Suprapubic skin (tissue), 4 donors: ENCODE measurements around the gene PTPRJ. TPM values are rescaled to one million over a fixed set of nuclear protein-coding genes. Genes with fewer than 3 reads are reported as not detected.
"Not testable (repeated sequence)": the region's sequence is repeated elsewhere in the genome, so short reads cannot be mapped to it uniquely, and the experiment has no call there.

Experiments
- DNase-seq, 2 donors: peaks; one replicate each; pipeline ENCODE4 v3.0.0-alpha.2; 2019; ENCODE audit warnings: low spot score in 2 of 2
- H3K27ac ChIP-seq: fragments of 200-600 bp; sonication (generic); one replicate; pipeline ENCODE4 v1.5.1; 2019
- H3K27me3 ChIP-seq: fragments of 200-600 bp; sonication (generic); one replicate; pipeline ENCODE4 v1.5.1; 2019
- H3K36me3 ChIP-seq: fragments of 200-600 bp; sonication (generic); one replicate; pipeline ENCODE4 v1.5.1; 2019
- H3K4me1 ChIP-seq: fragments of 200-600 bp; sonication (generic); one replicate; pipeline ENCODE4 v1.5.1; 2019
- H3K4me3 ChIP-seq: fragments of 200-600 bp; sonication (generic); one replicate; pipeline ENCODE4 v1.5.1; 2019; ENCODE audit warnings: mild to moderate bottlenecking
- H3K9me3 ChIP-seq: fragments of 200-600 bp; sonication (generic); one replicate; pipeline ENCODE4 v1.5.1; 2019
- EP300 ChIP-seq: sonication (generic); formaldehyde crosslinking; IDR thresholded peaks from one replicate; pipeline ENCODE4 v1.6.1; 2017; ENCODE audit warnings: antibody characterized with exemption
- POLR2A ChIP-seq, 2 donors: fragments of 450-650 bp; IDR thresholded peaks; one replicate each; pipeline ENCODE4 v1.6.1; 2017; ENCODE audit warnings: antibody characterized with exemption in 2 of 2, mild to moderate bottlenecking in 2 of 2, moderate library complexity in 2 of 2
- POLR2AphosphoS5 ChIP-seq, 3 donors: sonication (generic); formaldehyde crosslinking; IDR thresholded peaks; one replicate each; pipeline ENCODE4 v1.6.1; 2017; ENCODE audit warnings: antibody characterized with exemption in 3 of 3
- WGBS: methylation state at CpG from one replicate; pipeline ENCODE4 v1.1.5; 2018; 5-methylcytosine and 5-hydroxymethylcytosine counted together
- total RNA-seq, 4 donors: library from RNA; depleted of rRNA; stranded (reverse); fragments of >200 nt; gene quantifications; one replicate each; pipeline ENCODE4 v1.1.0, GENCODE V29; 2016
- TF ChIP-seq, protein P1 (sequence below), 2 donors: fragments of 200-600 bp in 1 of 2; fragments of 450-650 bp in 1 of 2; sonication (generic) in 1 of 2; IDR thresholded peaks; one replicate each; pipeline ENCODE4 v1.5.1; 2016 to 2019; ENCODE audit warnings: antibody characterized with exemption in 2 of 2, mild to moderate bottlenecking in 1 of 2, moderate library complexity in 1 of 2

PTPRJ gene
- total RNA-seq, 4 donors from 2014 or later: 4.0 to 15.5 (median 13.1) TPM

DNA sequence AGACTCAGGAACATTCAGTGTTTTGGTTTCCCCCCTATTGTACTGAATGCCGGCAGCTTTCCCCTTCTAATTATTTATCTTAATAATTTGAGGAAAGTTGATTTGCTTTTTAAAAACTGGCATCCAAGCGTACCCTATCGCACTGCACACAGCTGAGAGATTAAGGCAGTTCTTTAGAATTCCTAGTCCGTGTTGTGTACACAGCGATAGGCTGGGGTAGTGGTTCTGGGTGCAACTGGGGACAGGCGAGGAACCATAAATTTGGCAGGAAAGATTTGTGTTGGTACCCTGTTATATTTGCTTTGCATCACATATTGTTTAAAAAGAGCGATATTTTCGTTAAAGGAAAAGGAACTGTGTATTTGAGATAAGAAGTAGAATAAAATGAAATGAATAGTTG is 39.2 kb downstream of the PTPRJ start:
- 85% methylated on average over 8 of the region's 8 CpGs for WGBS
- peaks cover 7% of the 10 kb centered on the region for H3K4me1 ChIP-seq

DNA sequence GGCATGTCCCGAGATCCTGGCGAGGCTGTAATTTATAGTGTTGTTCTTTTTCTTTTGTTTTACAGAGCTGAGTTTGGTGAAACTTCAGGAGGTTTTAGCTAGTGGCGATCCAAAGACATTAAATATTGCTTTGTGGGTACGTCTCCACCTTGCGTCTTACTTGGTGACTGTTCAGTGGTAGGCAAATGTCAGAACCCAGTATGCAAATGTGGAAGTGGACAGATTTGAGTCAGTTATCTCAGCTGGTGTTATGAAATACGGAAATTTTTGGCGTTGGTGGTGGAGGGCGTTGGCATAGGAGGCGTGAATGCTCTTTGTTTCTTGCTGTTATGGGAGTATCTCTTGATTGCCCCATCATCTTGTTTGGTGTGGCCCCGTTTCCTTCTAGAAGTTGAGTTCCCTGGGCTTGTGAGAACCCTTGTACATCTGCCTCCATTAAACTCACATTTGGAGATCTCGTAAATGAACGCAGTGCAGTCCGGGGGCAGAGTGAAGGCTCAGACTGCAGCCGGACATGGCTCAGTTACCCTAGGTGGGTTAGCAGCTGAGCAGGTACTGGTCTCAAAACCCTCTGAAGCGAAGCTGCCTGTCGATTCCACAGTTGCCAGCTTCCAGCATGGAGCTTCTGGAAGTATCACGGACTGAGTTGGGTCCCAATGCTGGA is 39.9 kb downstream of the PTPRJ start:
- DNase-seq: no peak
- 82% methylated on average over 17 of the region's 17 CpGs for WGBS
- TF ChIP-seq, protein P1, sequence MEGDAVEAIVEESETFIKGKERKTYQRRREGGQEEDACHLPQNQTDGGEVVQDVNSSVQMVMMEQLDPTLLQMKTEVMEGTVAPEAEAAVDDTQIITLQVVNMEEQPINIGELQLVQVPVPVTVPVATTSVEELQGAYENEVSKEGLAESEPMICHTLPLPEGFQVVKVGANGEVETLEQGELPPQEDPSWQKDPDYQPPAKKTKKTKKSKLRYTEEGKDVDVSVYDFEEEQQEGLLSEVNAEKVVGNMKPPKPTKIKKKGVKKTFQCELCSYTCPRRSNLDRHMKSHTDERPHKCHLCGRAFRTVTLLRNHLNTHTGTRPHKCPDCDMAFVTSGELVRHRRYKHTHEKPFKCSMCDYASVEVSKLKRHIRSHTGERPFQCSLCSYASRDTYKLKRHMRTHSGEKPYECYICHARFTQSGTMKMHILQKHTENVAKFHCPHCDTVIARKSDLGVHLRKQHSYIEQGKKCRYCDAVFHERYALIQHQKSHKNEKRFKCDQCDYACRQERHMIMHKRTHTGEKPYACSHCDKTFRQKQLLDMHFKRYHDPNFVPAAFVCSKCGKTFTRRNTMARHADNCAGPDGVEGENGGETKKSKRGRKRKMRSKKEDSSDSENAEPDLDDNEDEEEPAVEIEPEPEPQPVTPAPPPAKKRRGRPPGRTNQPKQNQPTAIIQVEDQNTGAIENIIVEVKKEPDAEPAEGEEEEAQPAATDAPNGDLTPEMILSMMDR (IDR thresholded peaks at IDR 0.05): no peak
- TF ChIP-seq POLR2A (IDR thresholded peaks at IDR 0.05) (no peak), EP300 (no peak), POLR2AphosphoS5 (IDR thresholded peaks at IDR 0.05) (no peak)
- Histone ChIP-seq H3K27ac (no peak overlapping the region), H3K36me3 (no peaks in the 10 kb centered on the region), H3K4me3 (no peak overlapping the region), H3K4me1 (peaks cover 7% of the 10 kb centered on the region), H3K27me3 (no peaks in the 10 kb centered on the region), H3K9me3 (no peaks in the 10 kb centered on the region)

More for the DNA sequence above, 39.2 kb downstream of the PTPRJ start:
- no peaks in the 10 kb centered on the region for H3K27me3 ChIP-seq
- no peak overlapping the region for H3K27ac ChIP-seq
- no peaks in the 10 kb centered on the region for H3K36me3 ChIP-seq
- no peak overlapping the region for H3K4me3 ChIP-seq
- H3K9me3 ChIP-seq: no peaks in the 10 kb centered on the region
- no peak for DNase-seq
- TF ChIP-seq, protein P1 (IDR thresholded peaks at IDR 0.05): no peak
- no peak for TF ChIP-seq POLR2A (IDR thresholded peaks at IDR 0.05)
- TF ChIP-seq POLR2AphosphoS5 (IDR thresholded peaks at IDR 0.05): no peak
- TF ChIP-seq EP300: no peak

DNA sequence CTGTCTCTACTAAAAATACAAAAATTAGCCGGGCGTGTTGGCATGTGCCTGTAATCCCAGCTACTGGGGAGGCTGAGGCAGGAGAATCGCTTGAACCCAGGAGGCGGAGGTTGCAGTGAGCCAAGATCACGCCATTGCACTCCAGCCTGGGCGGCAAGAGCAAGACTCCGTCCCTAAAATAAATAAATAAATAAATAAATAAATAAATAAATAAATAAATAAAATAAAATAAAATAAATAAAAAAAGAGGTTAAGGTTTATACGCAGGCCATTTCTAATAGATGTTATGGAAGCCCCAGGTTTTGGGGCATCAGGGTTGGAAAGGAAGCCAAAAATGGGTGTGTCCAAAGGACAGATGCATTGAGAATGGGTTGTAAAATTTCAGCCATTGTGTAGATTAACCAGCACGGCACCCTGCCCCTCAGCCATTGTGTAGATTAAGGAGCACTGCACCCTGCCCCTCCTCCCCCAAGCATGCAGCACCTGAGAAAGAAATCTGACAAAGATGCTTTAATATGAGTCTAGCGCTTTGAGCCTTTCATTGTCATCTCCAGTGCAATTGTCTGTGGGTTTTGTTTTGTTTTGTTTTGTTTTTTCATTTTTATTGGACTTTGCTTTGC is 41.0 kb downstream of the PTPRJ start:
- not testable (repeated sequence) for H3K4me1 ChIP-seq, H3K27ac ChIP-seq, DNase-seq, H3K4me3 ChIP-seq, H3K27me3 ChIP-seq, H3K9me3 ChIP-seq, H3K36me3 ChIP-seq
- WGBS: 96% methylated on average over 10 of the region's 10 CpGs

DNA sequence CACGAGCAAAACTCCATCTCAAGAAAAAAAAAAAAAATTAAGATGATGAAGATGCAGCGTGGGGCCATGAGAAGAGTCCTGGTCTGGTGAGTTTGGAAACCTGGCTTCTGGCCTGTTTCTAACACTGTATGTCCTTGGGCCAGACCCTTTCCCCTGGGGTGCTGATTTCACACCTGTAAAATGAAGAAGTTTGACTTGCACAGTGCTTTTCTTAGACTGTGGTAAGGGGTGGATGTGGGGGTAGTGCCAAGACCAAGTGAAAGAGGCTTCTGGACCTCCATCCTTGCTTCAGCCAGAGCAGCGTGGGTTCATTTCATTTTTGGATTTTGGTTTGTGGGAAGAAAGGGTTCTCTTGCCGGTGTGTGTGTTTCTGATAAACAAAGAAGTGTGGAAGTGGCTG is 42.1 kb downstream of the PTPRJ start:
- Histone ChIP-seq H3K27ac (no peak overlapping the region), H3K4me1 (peaks cover 7% of the 10 kb centered on the region), H3K36me3 (no peaks in the 10 kb centered on the region), H3K4me3 (no peak overlapping the region), H3K27me3 (no peaks in the 10 kb centered on the region), H3K9me3 (no peaks in the 10 kb centered on the region)
- no peak for DNase-seq
- 91% methylated on average over 4 of the region's 4 CpGs for WGBS
- TF ChIP-seq POLR2A (IDR thresholded peaks at IDR 0.05) (no peak), EP300 (no peak), POLR2AphosphoS5 (IDR thresholded peaks at IDR 0.05) (no peak)
- TF ChIP-seq, protein P1 (IDR thresholded peaks at IDR 0.05): no peak

DNA sequence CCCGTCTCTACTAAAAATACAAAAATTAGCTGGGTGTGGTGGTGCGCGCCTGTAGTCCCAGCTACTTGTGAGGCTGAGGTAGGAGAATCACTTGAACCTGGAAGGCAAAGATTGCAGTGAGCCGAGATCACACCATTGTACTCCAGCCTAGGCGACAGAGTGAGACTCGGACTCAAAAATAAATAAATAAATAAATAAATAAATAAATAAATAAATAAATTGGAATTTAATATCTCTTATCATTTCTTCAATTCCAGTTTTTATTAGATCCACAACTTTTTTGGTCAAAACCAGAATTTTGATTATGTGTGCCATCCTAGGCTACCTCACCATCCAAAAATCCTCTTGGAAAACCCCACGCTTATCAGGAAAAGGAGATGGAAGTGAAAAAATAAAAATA is 43.2 kb downstream of the PTPRJ start:
- H3K36me3 ChIP-seq, H3K27me3 ChIP-seq, H3K4me3 ChIP-seq, DNase-seq, H3K27ac ChIP-seq, H3K9me3 ChIP-seq, H3K4me1 ChIP-seq: not testable (repeated sequence)
- WGBS: 98% methylated on average over 7 of the region's 7 CpGs

DNA sequence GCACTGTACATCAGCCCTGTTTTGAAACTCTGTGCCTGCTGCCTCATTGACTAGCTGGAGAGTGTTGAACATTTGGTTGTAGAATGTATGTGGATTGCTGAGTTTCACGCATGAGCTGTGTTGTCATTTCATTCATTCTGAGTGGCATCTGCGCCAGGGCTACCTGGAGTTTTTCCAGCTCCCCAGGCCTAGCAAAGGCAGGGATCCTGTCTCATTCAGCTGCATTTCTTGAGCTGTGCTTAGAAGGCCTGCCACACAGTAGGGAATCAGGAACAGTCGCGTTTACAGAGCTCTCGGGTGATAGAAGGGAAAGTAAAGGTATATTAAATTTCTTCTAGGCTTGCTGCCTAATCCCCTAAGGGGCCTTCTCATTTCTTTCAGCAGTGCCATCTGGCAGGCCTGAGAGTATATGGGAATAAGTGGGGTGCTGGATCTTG is 44.3 kb downstream of the PTPRJ start:
- H3K9me3 ChIP-seq: no peaks in the 10 kb centered on the region
- no peak overlapping the region for H3K4me3 ChIP-seq
- H3K36me3 ChIP-seq: no peaks in the 10 kb centered on the region
- DNase-seq: no peak
- H3K27me3 ChIP-seq: no peaks in the 10 kb centered on the region
- H3K4me1 ChIP-seq: peaks cover 12% of the 10 kb centered on the region
- TF ChIP-seq, protein P1 (IDR thresholded peaks at IDR 0.05): no peak
- TF ChIP-seq POLR2AphosphoS5 (IDR thresholded peaks at IDR 0.05) (no peak), POLR2A (IDR thresholded peaks at IDR 0.05) (no peak), EP300 (no peak)
- H3K27ac ChIP-seq: no peak overlapping the region
- 61% methylated on average over 5 of the region's 5 CpGs for WGBS
